Neuronal stem cell (in vitro differentiated cells): ENCODE results near the gene ADAMTSL1.

ENCODE experiments used
- DNase-seq: peaks from one replicate; pipeline ENCODE4 v3.0.0-alpha.2; 2013; ENCODE audit warnings: low spot score
- H2AFZ ChIP-seq: one replicate; pipeline ENCODE4 v1.6.1; 2013; ENCODE audit warnings: mild to moderate bottlenecking, low read length, inconsistent platforms
- H2AK5ac ChIP-seq: 2 replicates; pipeline ENCODE4 v1.6.1; 2013; ENCODE audit warnings: low read depth, mild to moderate bottlenecking, inconsistent platforms, low read length, moderate library complexity, mixed read lengths
- H2BK120ac ChIP-seq: 2 replicates; pipeline ENCODE4 v1.6.1; 2013; ENCODE audit warnings: low read depth, mild to moderate bottlenecking, inconsistent platforms, low read length, moderate library complexity, mixed read lengths
- H2BK12ac ChIP-seq: one replicate; pipeline ENCODE4 v1.6.1; 2013; ENCODE audit warnings: low read length, inconsistent platforms
- H2BK15ac ChIP-seq: 2 replicates; pipeline ENCODE4 v1.6.1; 2013; ENCODE audit warnings: mild to moderate bottlenecking, low read length, inconsistent platforms, mixed read lengths
- H2BK5ac ChIP-seq: one replicate; pipeline ENCODE4 v1.6.1; 2013; ENCODE audit warnings: inconsistent platforms, mild to moderate bottlenecking, low read length, moderate library complexity
- H3K14ac ChIP-seq: one replicate; pipeline ENCODE4 v1.6.1; 2013; ENCODE audit warnings: low read length, inconsistent platforms
- H3K18ac ChIP-seq: 2 replicates; pipeline ENCODE4 v1.6.1; 2013; ENCODE audit warnings: low read length, inconsistent platforms
- H3K23ac ChIP-seq: 2 replicates; pipeline ENCODE4 v1.6.1; 2013; ENCODE audit warnings: low read depth, mild to moderate bottlenecking, mixed read lengths, low read length, inconsistent platforms; ENCODE audit not compliant: poor library complexity
- H3K27ac ChIP-seq: replicated peaks from 3 replicates; pipeline ENCODE4 v1.5.1; 2013; ENCODE audit warnings: low read length, inconsistent platforms
- H3K27me3 ChIP-seq, 3 experiments: 2 replicates each; pipeline ENCODE4 v1.6.1; 2013; ENCODE audit warnings: low read length in 3 of 3, mild to moderate bottlenecking in 2 of 3, inconsistent platforms in 1 of 3, low read depth in 1 of 3, mixed read lengths in 1 of 3, moderate library complexity in 1 of 3; ENCODE audit not compliant: control insufficient read depth in 3 of 3, insufficient read depth in 3 of 3
- H3K36me3 ChIP-seq, 2 donors: replicated peaks in 1 of 2; 2 replicates each; pipeline ENCODE4 v1.6.1; 2013; ENCODE audit warnings: low read length in 2 of 2; ENCODE audit not compliant: control insufficient read depth in 2 of 2, insufficient read depth in 2 of 2
- H3K4ac ChIP-seq: 2 replicates; pipeline ENCODE4 v1.6.1; 2013; ENCODE audit warnings: inconsistent platforms, mild to moderate bottlenecking, low read length, moderate library complexity
- H3K4me1 ChIP-seq, 2 donors: 1 replicate in 1 of 2; 2 replicates in 1 of 2; pipeline ENCODE4 v1.6.1; 2013; ENCODE audit warnings: low read length in 2 of 2, low read depth in 1 of 2; ENCODE audit not compliant: control insufficient read depth in 2 of 2, insufficient read depth in 1 of 2
- H3K4me2 ChIP-seq: one replicate; pipeline ENCODE4 v1.6.1; 2013; ENCODE audit warnings: mild to moderate bottlenecking, low read length, inconsistent platforms; ENCODE audit not compliant: insufficient read depth, poor library complexity, severe bottlenecking
- H3K4me3 ChIP-seq, 2 donors: 2 replicates each; pipeline ENCODE4 v1.5.1; 2013; ENCODE audit warnings: low read length in 2 of 2, mild to moderate bottlenecking in 2 of 2, inconsistent platforms in 1 of 2, moderate library complexity in 1 of 2
- H3K79me1 ChIP-seq: one replicate; pipeline ENCODE4 v1.6.1; 2013; ENCODE audit warnings: low read depth, mild to moderate bottlenecking, inconsistent platforms, low read length, moderate library complexity
- H3K9ac ChIP-seq: one replicate; pipeline ENCODE4 v1.6.1; 2013; ENCODE audit warnings: mild to moderate bottlenecking, low read depth, low read length, inconsistent platforms; ENCODE audit not compliant: poor library complexity
- H3K9me3 ChIP-seq, 2 donors: replicated peaks in 1 of 2; 2 replicates each; pipeline versions ENCODE3 to v1.6.1; 2013; ENCODE audit warnings: low read length in 2 of 2, mild to moderate bottlenecking in 2 of 2, inconsistent platforms in 1 of 2, low read depth in 1 of 2, mixed read lengths in 1 of 2, moderate library complexity in 1 of 2; ENCODE audit not compliant: control insufficient read depth in 2 of 2, insufficient read depth in 1 of 2
- H4K8ac ChIP-seq: one replicate; pipeline ENCODE4 v1.6.1; 2013; ENCODE audit warnings: low read depth, mild to moderate bottlenecking, inconsistent platforms, low read length, moderate library complexity
- H4K91ac ChIP-seq: one replicate; pipeline ENCODE4 v1.6.1; 2013; ENCODE audit warnings: low read length, low read depth, mild to moderate bottlenecking, inconsistent platforms; ENCODE audit not compliant: poor library complexity
- WGBS, 2 donors: extraction: QIAGEN DNeasy Blood & Tissue Kit; methylation state at CpG; one replicate each; pipeline ENCODE4 v1.1.7; 2013; ENCODE audit warnings: missing lambda C conversion rate in 2 of 2, mixed read lengths in 1 of 2; ENCODE audit not compliant: insufficient read length in 2 of 2, insufficient replicate concordance in 1 of 2; ENCODE audit errors: extremely low coverage in 2 of 2; 5-methylcytosine and 5-hydroxymethylcytosine counted together

Gene ADAMTSL1

DNA sequence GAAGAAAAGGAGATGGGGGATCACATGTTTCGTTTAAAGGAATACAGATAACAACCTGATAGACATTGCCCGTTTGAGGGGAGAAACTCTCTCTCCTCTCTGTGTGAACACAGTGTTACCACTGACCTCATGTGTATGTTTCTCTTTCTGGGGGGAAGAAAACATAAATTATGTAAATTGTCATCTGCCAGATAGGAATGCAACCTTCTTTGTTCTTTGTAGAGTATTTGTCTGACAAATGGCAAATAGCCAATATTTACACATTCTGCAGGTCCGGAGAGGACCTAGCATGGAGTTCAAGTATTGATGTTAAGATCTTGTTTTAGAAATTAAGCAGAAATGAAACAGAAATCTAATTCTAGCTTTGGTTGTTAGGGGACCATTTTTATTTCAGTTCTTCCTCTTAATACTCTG, 282.8 kb downstream of the ADAMTSL1 start:
- no peak overlapping the region for H3K27ac ChIP-seq
- H3K9ac ChIP-seq: no peak overlapping the region
- H3K36me3 ChIP-seq: no peaks in the 10 kb centered on the region
- no CpG with 5 or more reads among the region's 3 CpGs for WGBS, 2 donors
- no peak overlapping the region for H3K4me3 ChIP-seq
- H3K18ac ChIP-seq: no peak overlapping the region
- H3K4me2 ChIP-seq: no peak overlapping the region
- H3K9me3 ChIP-seq: no peaks in the 10 kb centered on the region
- no peak overlapping the region for H2BK12ac ChIP-seq
- peak overlapping the region; percentile 4 for H2AFZ ChIP-seq
- no peak overlapping the region for H3K23ac ChIP-seq
- no peaks in the 10 kb centered on the region for H3K4me1 ChIP-seq
- H4K8ac ChIP-seq: no peak overlapping the region
- H2BK5ac ChIP-seq: no peak overlapping the region
- no peak overlapping the region for H3K4ac ChIP-seq
- DNase-seq: no peak
- no peak overlapping the region for H2BK15ac ChIP-seq
- no peaks in the 10 kb centered on the region for H3K27me3 ChIP-seq
- H3K14ac ChIP-seq: no peak overlapping the region
- no peaks in the 10 kb centered on the region for H3K79me1 ChIP-seq
- H2AK5ac ChIP-seq: no peak overlapping the region
- no peak overlapping the region for H4K91ac ChIP-seq
- no peak overlapping the region for H2BK120ac ChIP-seq

GRCh38 chr9:18759827-18760226, 285.9 kb downstream of the ADAMTSL1 start:
- H3K18ac ChIP-seq: no peak overlapping the region
- H3K4me1 ChIP-seq: no peaks in the 10 kb centered on the region
- H2BK120ac ChIP-seq: no peak overlapping the region
- H2BK15ac ChIP-seq: no peak overlapping the region
- H3K27ac ChIP-seq: no peak overlapping the region
- no peak overlapping the region for H3K23ac ChIP-seq
- no peak overlapping the region for H2BK12ac ChIP-seq
- no peaks in the 10 kb centered on the region for H3K36me3 ChIP-seq
- H3K9ac ChIP-seq: no peak overlapping the region
- peaks cover 0 to 2% (median 0%) of the 10 kb centered on the region in 3 experiments for H3K27me3 ChIP-seq
- no peaks in the 10 kb centered on the region for H3K79me1 ChIP-seq
- H3K14ac ChIP-seq: no peak overlapping the region
- no peak overlapping the region for H3K4me3 ChIP-seq
- WGBS, 2 donors: 100% methylated on average over 1 of the region's 4 CpGs; no CpG with 5 or more reads in 1 of the 2 donors
- no peak overlapping the region for H2BK5ac ChIP-seq
- no peak overlapping the region for H4K8ac ChIP-seq
- H3K4ac ChIP-seq: no peak overlapping the region
- no peak overlapping the region for H4K91ac ChIP-seq
- H2AK5ac ChIP-seq: no peak overlapping the region
- H3K4me2 ChIP-seq: no peak overlapping the region
- no peak for DNase-seq
- H3K9me3 ChIP-seq: no peaks in the 10 kb centered on the region
- H2AFZ ChIP-seq: no peak overlapping the region

DNA sequence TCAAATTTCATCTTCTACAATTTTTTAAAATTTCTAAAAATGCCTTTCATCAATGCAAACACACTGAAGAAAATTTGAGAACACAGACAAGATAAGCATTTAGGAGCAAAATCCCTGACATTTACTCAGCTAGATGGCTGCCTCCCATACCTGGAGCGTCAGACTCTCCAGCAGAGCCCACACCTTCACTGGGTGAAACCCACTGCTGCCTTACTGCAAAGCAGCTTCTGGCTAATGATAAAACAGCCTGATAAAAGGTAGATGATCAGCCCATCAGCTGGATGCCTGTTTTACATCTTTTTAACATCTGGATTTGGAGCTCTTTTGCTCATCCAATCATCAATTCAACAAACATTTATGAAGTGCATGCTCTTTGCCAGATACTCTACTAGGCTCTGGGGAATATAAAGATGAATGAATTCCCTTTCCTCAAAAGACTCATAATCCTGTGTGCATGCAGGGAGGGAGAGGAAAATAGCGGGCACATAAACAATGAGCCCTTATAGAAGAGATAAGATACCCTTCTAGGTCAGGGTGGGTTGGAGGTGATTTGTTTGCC, 287.9 kb downstream of the ADAMTSL1 start:
- no peak overlapping the region for H4K91ac ChIP-seq
- no peak overlapping the region for H2BK120ac ChIP-seq
- H3K4me3 ChIP-seq: no peak overlapping the region
- H3K9me3 ChIP-seq: no peaks in the 10 kb centered on the region
- H3K4me1 ChIP-seq: no peaks in the 10 kb centered on the region
- H2AFZ ChIP-seq: no peak overlapping the region
- no peaks in the 10 kb centered on the region for H3K36me3 ChIP-seq
- no peak overlapping the region for H3K4me2 ChIP-seq
- no peak overlapping the region for H2BK5ac ChIP-seq
- H3K27me3 ChIP-seq: peaks cover 0 to 2% (median 0%) of the 10 kb centered on the region in 3 experiments
- WGBS, 2 donors: no CpG with 5 or more reads among the region's 2 CpGs
- DNase-seq: no peak
- H2BK12ac ChIP-seq: no peak overlapping the region
- no peak overlapping the region for H3K4ac ChIP-seq
- no peak overlapping the region for H3K23ac ChIP-seq
- no peak overlapping the region for H2BK15ac ChIP-seq
- H3K79me1 ChIP-seq: no peaks in the 10 kb centered on the region
- no peak overlapping the region for H3K9ac ChIP-seq
- H2AK5ac ChIP-seq: no peak overlapping the region
- no peak overlapping the region for H3K27ac ChIP-seq
- H3K14ac ChIP-seq: no peak overlapping the region
- no peak overlapping the region for H3K18ac ChIP-seq
- no peak overlapping the region for H4K8ac ChIP-seq

GRCh38 chr9:18766989-18767550, 293.1 kb downstream of the ADAMTSL1 start:
- no peak overlapping the region for H4K8ac ChIP-seq
- H3K4me2 ChIP-seq: no peak overlapping the region
- H3K27me3 ChIP-seq: peaks cover 0 to 2% (median 0%) of the 10 kb centered on the region in 3 experiments
- H2BK15ac ChIP-seq: no peak overlapping the region
- H3K4me3 ChIP-seq: no peak overlapping the region
- no peak overlapping the region for H2BK5ac ChIP-seq
- no peak overlapping the region for H3K23ac ChIP-seq
- H3K9me3 ChIP-seq: no peaks in the 10 kb centered on the region
- H3K4me1 ChIP-seq: no peaks in the 10 kb centered on the region
- H3K4ac ChIP-seq: no peak overlapping the region
- no peak for DNase-seq
- H3K79me1 ChIP-seq: no peaks in the 10 kb centered on the region
- no peak overlapping the region for H2AFZ ChIP-seq
- H3K27ac ChIP-seq: no peak overlapping the region
- no peak overlapping the region for H3K14ac ChIP-seq
- no peak overlapping the region for H2BK120ac ChIP-seq
- H4K91ac ChIP-seq: no peak overlapping the region
- H3K9ac ChIP-seq: no peak overlapping the region
- H3K36me3 ChIP-seq: no peaks in the 10 kb centered on the region
- WGBS, 2 donors: no CpG with 5 or more reads among the region's 3 CpGs
- no peak overlapping the region for H2AK5ac ChIP-seq
- no peak overlapping the region for H2BK12ac ChIP-seq
- H3K18ac ChIP-seq: no peak overlapping the region
